HCT116 (cell line): Measurements from ENCODE around the gene MSL1.

ENCODE experiments used
- CTCF ChIP-seq, 3 experiments: fragments of 200-600 bp in 1 of 3; sonication (generic) in 1 of 3; IDR thresholded peaks in 2 of 3; conservative IDR thresholded peaks in 1 of 3; 2 replicates each; pipeline ENCODE4 v1.5.1; 2012 to 2017; ENCODE audit warnings: low read depth in 2 of 3, low read length in 2 of 3, antibody characterized with exemption in 1 of 3, borderline replicate concordance in 1 of 3, control low read depth in 1 of 3, mild to moderate bottlenecking in 1 of 3, mixed read lengths in 1 of 3, mixed run types in 1 of 3, moderate library complexity in 1 of 3; ENCODE audit not compliant: insufficient read depth in 1 of 3
- EZH2 ChIP-seq: fragments of 200-600 bp; sonication (generic); IDR thresholded peaks from 2 replicates; pipeline ENCODE4 v1.6.1; 2017; ENCODE audit warnings: antibody characterized with exemption, mixed run types
- JUND ChIP-seq: IDR thresholded peaks from 2 replicates; pipeline ENCODE4 v1.6.1; 2012
- POLR2A ChIP-seq: IDR thresholded peaks from 2 replicates; pipeline ENCODE4 v1.7.0; 2011; ENCODE audit warnings: borderline replicate concordance; ENCODE audit not compliant: insufficient read depth, insufficient read length; ENCODE audit errors: extremely low read depth
- YY1 ChIP-seq: IDR thresholded peaks from 2 replicates; pipeline ENCODE4 v1.6.1; 2011; ENCODE audit warnings: low read length, low read depth, moderate library complexity, mild to moderate bottlenecking; ENCODE audit not compliant: insufficient replicate concordance; ENCODE audit errors: extremely low read depth

GRCh38 chr17:40177275-40177874 lies 55.6 kb downstream of the MSL1 start, which contains the start of gene RAPGEFL1:
- TF ChIP-seq JUND: no peak
- no peak for TF ChIP-seq POLR2A
- TF ChIP-seq CTCF (IDR thresholded peaks at IDR 0.05 in 2 of 3, conservative IDR thresholded peaks at IDR 0.05 in 1 of 3; ENCODE audit: borderline replicate concordance in 1 of 3, insufficient read depth in 1 of 3, low read depth in 2 of 3, low read length in 2 of 3): no peak
- no peak for TF ChIP-seq EZH2
- TF ChIP-seq YY1: no peak
